Measurements from ENCODE around the gene ETHE1.

- TF ChIP-seq CTCF (IDR thresholded peaks at IDR 0.05) (no peak), POLR2A (IDR thresholded peaks at IDR 0.05) (no peak)
Measured at GRCh38 chr19:43551399-43552197, 24.6 kb upstream of the ETHE1 start.
